Body of pancreas (tissue), 4 donors: ENCODE measurements around the gene SBNO1.

Experiments used
- CTCF ChIP-seq, 7 experiments: fragments of 450-650 bp in 4 of 7; fragments of 200-600 bp in 3 of 7; sonication (generic) in 3 of 7; IDR thresholded peaks; one replicate each; pipeline ENCODE4 v1.5.1; 2016 to 2019; ENCODE audit warnings: antibody characterized with exemption in 7 of 7
- POLR2A ChIP-seq, 3 donors: fragments of 450-650 bp; IDR thresholded peaks; one replicate each; pipeline ENCODE4 v1.6.1; 2016; ENCODE audit warnings: antibody characterized with exemption in 3 of 3, mild to moderate bottlenecking in 2 of 3

GRCh38 chr12:123384318-123384993 is 19.8 kb upstream of the SBNO1 start:
- no peak for TF ChIP-seq CTCF (IDR thresholded peaks at IDR 0.05)
- TF ChIP-seq POLR2A (IDR thresholded peaks at IDR 0.05) = no peak
